SK-N-SH treated with all-trans-retinoic acid at 6 μM for 48 hours (cell line): ENCODE data around the gene POMGNT2.

ENCODE experiments used
- ATAC-seq: fragments of 200-7000 bp; cut with Tn5 transposase; 3 replicates; pipeline ENCODE4 v1.9.1; 2020; ENCODE audit warnings: mild to moderate bottlenecking, moderate library complexity
- ARNTL ChIP-seq: fragments of 450-650 bp; formaldehyde crosslinking; IDR thresholded peaks from 2 replicates; pipeline ENCODE4 v1.5.0; 2020; ENCODE audit warnings: low read depth, mild to moderate bottlenecking, moderate library complexity, borderline replicate concordance
- CREB5 ChIP-seq: fragments of 250-450 bp; sonication (Bioruptor Pico); IDR thresholded peaks from 2 replicates; pipeline ENCODE4 v1.5.1; 2020; ENCODE audit warnings: low read depth, mild to moderate bottlenecking, moderate library complexity
- CSDC2 ChIP-seq: fragments of 250-450 bp; sonication (Bioruptor Pico); IDR thresholded peaks from 2 replicates; pipeline ENCODE4 v1.5.0; 2020; ENCODE audit warnings: mild to moderate bottlenecking, moderate library complexity
- ESRRG ChIP-seq: fragments of 250-450 bp; sonication (Bioruptor Pico); IDR thresholded peaks from 2 replicates; pipeline ENCODE4 v1.6.1; 2021; ENCODE audit warnings: mild to moderate bottlenecking
- GLIS3 ChIP-seq: fragments of 250-450 bp; sonication (Bioruptor Pico); IDR thresholded peaks from 2 replicates; pipeline ENCODE4 v1.5.0; 2020; ENCODE audit warnings: mild to moderate bottlenecking, moderate library complexity
- ISL1 ChIP-seq: fragments of 250-450 bp; sonication (Bioruptor Pico); IDR thresholded peaks from 2 replicates; pipeline ENCODE4 v2.1.2; 2022; ENCODE audit warnings: mild to moderate bottlenecking, moderate library complexity
- OSR1 ChIP-seq: fragments of 250-450 bp; sonication (Bioruptor Pico); IDR thresholded peaks from 2 replicates; pipeline ENCODE4 v1.8.0; 2022; ENCODE audit warnings: moderate library complexity, mild to moderate bottlenecking, inconsistent platforms
- POU6F1 ChIP-seq: fragments of 250-450 bp; sonication (Bioruptor Pico); IDR thresholded peaks from 2 replicates; pipeline ENCODE4 v1.8.0; 2021; ENCODE audit warnings: low read depth, mild to moderate bottlenecking, moderate library complexity, borderline replicate concordance
- PPARA ChIP-seq: fragments of 250-450 bp; sonication (Bioruptor Pico); IDR thresholded peaks from 2 replicates; pipeline ENCODE4 v1.5.0; 2020; ENCODE audit warnings: mild to moderate bottlenecking, borderline replicate concordance
- TOX ChIP-seq: fragments of 250-450 bp; sonication (Bioruptor Pico); IDR thresholded peaks from 2 replicates; pipeline ENCODE4 v1.8.0; 2021; ENCODE audit warnings: mild to moderate bottlenecking, moderate library complexity, borderline replicate concordance
- TSHZ2 ChIP-seq: fragments of 250-450 bp; sonication (Bioruptor Pico); IDR thresholded peaks from 2 replicates; pipeline ENCODE4 v1.5.0; 2020; ENCODE audit warnings: mild to moderate bottlenecking, moderate library complexity
- ZC3H10 ChIP-seq: fragments of 250-450 bp; sonication (Bioruptor Pico); IDR thresholded peaks from 2 replicates; pipeline ENCODE4 v1.5.1; 2021; ENCODE audit warnings: mild to moderate bottlenecking, moderate library complexity
- ZFP3 ChIP-seq: fragments of 250-450 bp; sonication (Bioruptor Pico); IDR thresholded peaks from 2 replicates; pipeline ENCODE4 v1.5.0; 2020; ENCODE audit warnings: mild to moderate bottlenecking, moderate library complexity
- ZFP30 ChIP-seq: fragments of 450-650 bp; formaldehyde crosslinking; IDR thresholded peaks from 2 replicates; pipeline ENCODE4 v1.5.0; 2022; ENCODE audit warnings: mild to moderate bottlenecking, moderate library complexity
- ZNF565 ChIP-seq: fragments of 450-650 bp; formaldehyde crosslinking; conservative IDR thresholded peaks from 2 replicates; pipeline ENCODE4 v1.5.0; 2020; ENCODE audit warnings: low read depth, mild to moderate bottlenecking, moderate library complexity
- ZNF70 ChIP-seq: fragments of 450-650 bp; formaldehyde crosslinking; IDR thresholded peaks from 2 replicates; pipeline ENCODE4 v1.5.0; 2020; ENCODE audit warnings: mild to moderate bottlenecking, moderate library complexity
- ZNF8 ChIP-seq: fragments of 450-650 bp; formaldehyde crosslinking; IDR thresholded peaks from 2 replicates; pipeline ENCODE4 v1.5.0; 2020; ENCODE audit warnings: mild to moderate bottlenecking, moderate library complexity
- TF ChIP-seq, protein P1 (sequence below): fragments of 250-450 bp; sonication (Bioruptor Pico); IDR thresholded peaks from 2 replicates; pipeline ENCODE4 v1.5.1; 2021; ENCODE audit warnings: mild to moderate bottlenecking, moderate library complexity
- TF ChIP-seq, protein P2 (sequence below): fragments of 250-450 bp; sonication (Bioruptor Pico); IDR thresholded peaks from 2 replicates; pipeline ENCODE4 v1.8.0; 2020; ENCODE audit warnings: mild to moderate bottlenecking, moderate library complexity, borderline replicate concordance

POMGNT2 gene

GRCh38 chr3:43075904-43076661 is 29.8 kb downstream of the POMGNT2 start:
- ATAC-seq, result no peak
- TF ChIP-seq, protein P1, sequence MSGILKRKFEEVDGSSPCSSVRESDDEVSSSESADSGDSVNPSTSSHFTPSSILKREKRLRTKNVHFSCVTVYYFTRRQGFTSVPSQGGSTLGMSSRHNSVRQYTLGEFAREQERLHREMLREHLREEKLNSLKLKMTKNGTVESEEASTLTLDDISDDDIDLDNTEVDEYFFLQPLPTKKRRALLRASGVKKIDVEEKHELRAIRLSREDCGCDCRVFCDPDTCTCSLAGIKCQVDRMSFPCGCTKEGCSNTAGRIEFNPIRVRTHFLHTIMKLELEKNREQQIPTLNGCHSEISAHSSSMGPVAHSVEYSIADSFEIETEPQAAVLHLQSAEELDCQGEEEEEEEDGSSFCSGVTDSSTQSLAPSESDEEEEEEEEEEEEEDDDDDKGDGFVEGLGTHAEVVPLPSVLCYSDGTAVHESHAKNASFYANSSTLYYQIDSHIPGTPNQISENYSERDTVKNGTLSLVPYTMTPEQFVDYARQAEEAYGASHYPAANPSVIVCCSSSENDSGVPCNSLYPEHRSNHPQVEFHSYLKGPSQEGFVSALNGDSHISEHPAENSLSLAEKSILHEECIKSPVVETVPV (CRISPR knock-in tag), result no peak
- no peak for TF ChIP-seq OSR1 (CRISPR knock-in tag)
- TF ChIP-seq ZFP3 (CRISPR knock-in tag), result no peak
- no peak for TF ChIP-seq CREB5 (CRISPR knock-in tag)
- no peak for TF ChIP-seq ARNTL (CRISPR knock-in tag)
- TF ChIP-seq ZNF70 (CRISPR knock-in tag), result no peak
- no peak for TF ChIP-seq ZFP30 (CRISPR knock-in tag)
- TF ChIP-seq TSHZ2 (CRISPR knock-in tag), result no peak
- no peak for TF ChIP-seq PPARA
- TF ChIP-seq TOX (CRISPR knock-in tag), result no peak
- TF ChIP-seq ZC3H10 (CRISPR knock-in tag), result no peak
- no peak for TF ChIP-seq CSDC2 (CRISPR knock-in tag)
- TF ChIP-seq, all 23 proteins: peak for 0

DNA sequence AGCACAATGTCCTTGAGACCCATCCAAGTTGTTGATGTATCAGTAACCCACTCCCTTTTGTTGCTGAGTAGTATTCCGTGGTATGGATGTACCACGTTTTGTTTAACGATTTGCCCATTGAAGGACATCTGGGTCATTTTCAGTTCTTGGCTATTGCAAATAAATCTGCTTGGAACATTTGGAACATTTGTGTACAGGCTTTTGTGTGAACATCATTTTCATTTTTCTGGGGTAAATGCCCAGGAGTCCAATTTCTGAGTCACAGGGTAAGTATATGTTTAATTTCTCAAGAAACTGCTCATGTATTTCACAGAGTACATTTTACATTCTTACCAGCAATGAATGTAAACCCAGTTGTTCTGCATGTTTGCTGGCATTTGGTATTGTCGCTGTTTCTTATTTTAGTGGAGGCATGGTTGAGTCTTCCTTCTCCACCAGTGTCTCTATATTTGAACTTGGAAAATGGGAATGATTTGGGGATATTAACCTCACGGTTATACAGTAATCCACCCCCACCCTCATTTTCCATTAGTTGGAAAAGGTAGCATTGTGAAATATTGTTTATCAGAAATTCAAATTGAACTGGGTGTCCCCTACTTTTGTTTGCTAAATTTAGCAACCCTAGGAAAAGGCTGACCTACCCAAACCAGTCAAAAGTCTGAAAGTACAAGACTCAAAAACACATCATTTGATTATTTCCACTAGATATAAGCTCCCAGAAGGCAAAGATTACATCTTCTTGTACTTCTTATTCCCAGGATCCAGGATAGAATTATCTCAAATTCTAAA is 30.8 kb downstream of the POMGNT2 start:
- no peak for ATAC-seq
- TF ChIP-seq PPARA (no peak), CSDC2 (CRISPR knock-in tag) (no peak), GLIS3 (CRISPR knock-in tag) (no peak), ZC3H10 (CRISPR knock-in tag) (no peak), TOX (CRISPR knock-in tag) (no peak)
- TF ChIP-seq, protein P2, sequence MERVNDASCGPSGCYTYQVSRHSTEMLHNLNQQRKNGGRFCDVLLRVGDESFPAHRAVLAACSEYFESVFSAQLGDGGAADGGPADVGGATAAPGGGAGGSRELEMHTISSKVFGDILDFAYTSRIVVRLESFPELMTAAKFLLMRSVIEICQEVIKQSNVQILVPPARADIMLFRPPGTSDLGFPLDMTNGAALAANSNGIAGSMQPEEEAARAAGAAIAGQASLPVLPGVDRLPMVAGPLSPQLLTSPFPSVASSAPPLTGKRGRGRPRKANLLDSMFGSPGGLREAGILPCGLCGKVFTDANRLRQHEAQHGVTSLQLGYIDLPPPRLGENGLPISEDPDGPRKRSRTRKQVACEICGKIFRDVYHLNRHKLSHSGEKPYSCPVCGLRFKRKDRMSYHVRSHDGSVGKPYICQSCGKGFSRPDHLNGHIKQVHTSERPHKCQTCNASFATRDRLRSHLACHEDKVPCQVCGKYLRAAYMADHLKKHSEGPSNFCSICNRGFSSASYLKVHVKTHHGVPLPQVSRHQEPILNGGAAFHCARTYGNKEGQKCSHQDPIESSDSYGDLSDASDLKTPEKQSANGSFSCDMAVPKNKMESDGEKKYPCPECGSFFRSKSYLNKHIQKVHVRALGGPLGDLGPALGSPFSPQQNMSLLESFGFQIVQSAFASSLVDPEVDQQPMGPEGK (CRISPR knock-in tag), result no peak

- no peak for ATAC-seq
- TF ChIP-seq POU6F1 (CRISPR knock-in tag) (no peak), ZNF8 (no peak), CREB5 (CRISPR knock-in tag) (no peak), TOX (CRISPR knock-in tag) (no peak), ISL1 (CRISPR knock-in tag) (no peak), OSR1 (CRISPR knock-in tag) (no peak), CSDC2 (CRISPR knock-in tag) (no peak), ZFP30 (CRISPR knock-in tag) (no peak), PPARA (no peak), ZNF565 (CRISPR knock-in tag) (no peak), ESRRG (CRISPR knock-in tag) (no peak)
- TF ChIP-seq, protein P1 (CRISPR knock-in tag), result no peak
- TF ChIP-seq, protein P2 (CRISPR knock-in tag), result no peak
Measured at GRCh38 chr3:43074482-43074881, 31.4 kb downstream of the POMGNT2 start.
